Stimulated activated memory B cell treated with anti-CD40 and anti-IgM and Interleukin-4, amounts not matched to agents 10 μg/mL and 1 μg/mL and 100 μg/mL, for 72 hours (primary cell): ENCODE measurements around the gene SLC39A6.
"Not testable (repeated sequence)": the region's sequence is repeated elsewhere in the genome, so short reads cannot be mapped to it uniquely, and the experiment has no call there.

Experiments
- ATAC-seq: fragments of 150-1000 bp; cut with Tn5 transposase; 2 replicates; pipeline ENCODE4 v1.10.0; 2021
- H3K27ac Mint-ChIP-seq: one replicate; pipeline ENCODE4 v1.8.0; 2022; ENCODE audit warnings: mild to moderate bottlenecking, mixed read lengths
- H3K27me3 Mint-ChIP-seq: one replicate; pipeline ENCODE4 v1.8.0; 2022; ENCODE audit warnings: mixed read lengths
- H3K36me3 Mint-ChIP-seq: one replicate; pipeline ENCODE4 v1.8.0; 2022; ENCODE audit warnings: mixed read lengths
- H3K4me1 Mint-ChIP-seq: one replicate; pipeline ENCODE4 v1.8.0; 2022; ENCODE audit warnings: mixed read lengths
- H3K4me3 Mint-ChIP-seq: one replicate; pipeline ENCODE4 v1.8.0; 2022; ENCODE audit warnings: mild to moderate bottlenecking, moderate library complexity, mixed read lengths
- H3K9me3 Mint-ChIP-seq: one replicate; pipeline ENCODE4 v1.8.0; 2022; ENCODE audit warnings: mixed read lengths

Gene SLC39A6

GRCh38 chr18:36092116-36092515 lies 37.0 kb downstream of the SLC39A6 start:
- H3K27me3 Mint-ChIP-seq, H3K36me3 Mint-ChIP-seq, H3K4me1 Mint-ChIP-seq, H3K4me3 Mint-ChIP-seq, ATAC-seq, H3K9me3 Mint-ChIP-seq, H3K27ac Mint-ChIP-seq: not testable (repeated sequence)

- H3K27me3 Mint-ChIP-seq: peaks cover 4% of the 10 kb centered on the region
- no peak overlapping the region for H3K27ac Mint-ChIP-seq
- no peak for ATAC-seq
- H3K4me3 Mint-ChIP-seq: no peak overlapping the region
- H3K36me3 Mint-ChIP-seq: peaks cover 2% of the 10 kb centered on the region
- peaks cover 22% of the 10 kb centered on the region for H3K4me1 Mint-ChIP-seq
- H3K9me3 Mint-ChIP-seq: peaks cover under 1% of the 10 kb centered on the region
Observed at GRCh38 chr18:36089001-36089400, 40.1 kb downstream of the SLC39A6 start.

- Mint-ChIP-seq H3K36me3 (peaks cover 5% of the 10 kb centered on the region), H3K4me1 (peaks cover 26% of the 10 kb centered on the region), H3K4me3 (no peak overlapping the region), H3K9me3 (peaks cover 2% of the 10 kb centered on the region), H3K27ac (no peak overlapping the region), H3K27me3 (peaks cover 9% of the 10 kb centered on the region)
- ATAC-seq: no peak
Observed at GRCh38 chr18:36088256-36088655, 40.9 kb downstream of the SLC39A6 start.

- ATAC-seq: no peak
- H3K9me3 Mint-ChIP-seq: peaks cover 2% of the 10 kb centered on the region
- H3K4me1 Mint-ChIP-seq: peaks cover 37% of the 10 kb centered on the region
Observed at GRCh38 chr18:36086186-36086585, 43.0 kb downstream of the SLC39A6 start.

GRCh38 chr18:36085195-36085594 lies 43.9 kb downstream of the SLC39A6 start:
- H3K4me3 Mint-ChIP-seq: no peak overlapping the region
- peaks cover 5% of the 10 kb centered on the region for H3K36me3 Mint-ChIP-seq
- no peak for ATAC-seq
- peaks cover 9% of the 10 kb centered on the region for H3K27me3 Mint-ChIP-seq
- H3K4me1 Mint-ChIP-seq: peaks cover 37% of the 10 kb centered on the region
- peaks cover 7% of the 10 kb centered on the region for H3K9me3 Mint-ChIP-seq
- no peak overlapping the region for H3K27ac Mint-ChIP-seq

More at GRCh38 chr18:36086186-36086585, 43.0 kb downstream of the SLC39A6 start:
- no peak overlapping the region for H3K27ac Mint-ChIP-seq
- H3K36me3 Mint-ChIP-seq: peaks cover 5% of the 10 kb centered on the region
- H3K27me3 Mint-ChIP-seq: peaks cover 9% of the 10 kb centered on the region
- H3K4me3 Mint-ChIP-seq: no peak overlapping the region

GRCh38 chr18:36083729-36084128 lies 45.4 kb downstream of the SLC39A6 start:
- ATAC-seq: peak; percentile 60
- H3K9me3 Mint-ChIP-seq: peaks cover 7% of the 10 kb centered on the region
- peaks cover 9% of the 10 kb centered on the region for H3K27me3 Mint-ChIP-seq
- no peak overlapping the region for H3K27ac Mint-ChIP-seq
- H3K4me1 Mint-ChIP-seq: peaks cover 37% of the 10 kb centered on the region
- H3K36me3 Mint-ChIP-seq: peaks cover 5% of the 10 kb centered on the region
- H3K4me3 Mint-ChIP-seq: no peak overlapping the region

- H3K36me3 Mint-ChIP-seq, H3K27me3 Mint-ChIP-seq, H3K27ac Mint-ChIP-seq, H3K4me3 Mint-ChIP-seq, ATAC-seq, H3K9me3 Mint-ChIP-seq: not testable (repeated sequence)
- peaks cover 22% of the 10 kb centered on the region for H3K4me1 Mint-ChIP-seq
Observed at GRCh38 chr18:36081118-36081517, 48.0 kb downstream of the SLC39A6 start.

- H3K36me3 Mint-ChIP-seq: peaks cover 3% of the 10 kb centered on the region
Observed at GRCh38 chr18:36078751-36079529, 50.2 kb downstream of the SLC39A6 start.

GRCh38 chr18:36077764-36078163 lies 51.4 kb downstream of the SLC39A6 start:
- not testable (repeated sequence) for H3K9me3 Mint-ChIP-seq, H3K27ac Mint-ChIP-seq, H3K36me3 Mint-ChIP-seq, ATAC-seq, H3K4me1 Mint-ChIP-seq, H3K4me3 Mint-ChIP-seq
- peaks cover 13% of the 10 kb centered on the region for H3K27me3 Mint-ChIP-seq

More at GRCh38 chr18:36078751-36079529, 50.2 kb downstream of the SLC39A6 start:
- H3K27ac Mint-ChIP-seq: no peak overlapping the region
- peaks cover 18% of the 10 kb centered on the region for H3K4me1 Mint-ChIP-seq
- H3K27me3 Mint-ChIP-seq: peaks cover 17% of the 10 kb centered on the region
- no peak for ATAC-seq
- H3K9me3 Mint-ChIP-seq: peaks cover 6% of the 10 kb centered on the region
- no peak overlapping the region for H3K4me3 Mint-ChIP-seq

GRCh38 chr18:36075862-36076587 lies 53.1 kb downstream of the SLC39A6 start:
- peaks cover 5% of the 10 kb centered on the region for H3K9me3 Mint-ChIP-seq
- H3K4me1 Mint-ChIP-seq: no peaks in the 10 kb centered on the region
- peaks cover 13% of the 10 kb centered on the region for H3K27me3 Mint-ChIP-seq
- H3K27ac Mint-ChIP-seq: no peak overlapping the region
- no peak overlapping the region for H3K4me3 Mint-ChIP-seq
- H3K36me3 Mint-ChIP-seq: no peaks in the 10 kb centered on the region
- ATAC-seq: no peak

GRCh38 chr18:36074435-36074834 lies 54.7 kb downstream of the SLC39A6 start:
- Mint-ChIP-seq H3K27ac (no peak overlapping the region), H3K27me3 (peaks cover 13% of the 10 kb centered on the region), H3K36me3 (no peaks in the 10 kb centered on the region), H3K9me3 (no peaks in the 10 kb centered on the region), H3K4me1 (no peaks in the 10 kb centered on the region), H3K4me3 (no peak overlapping the region)
- no peak for ATAC-seq

- Mint-ChIP-seq H3K27me3 (peaks cover 13% of the 10 kb centered on the region), H3K36me3 (no peaks in the 10 kb centered on the region), H3K27ac (no peak overlapping the region), H3K9me3 (no peaks in the 10 kb centered on the region), H3K4me3 (no peak overlapping the region), H3K4me1 (no peaks in the 10 kb centered on the region)
- no peak for ATAC-seq
Observed at GRCh38 chr18:36073676-36074075, 55.5 kb downstream of the SLC39A6 start.

GRCh38 chr18:36072406-36072805 lies 56.7 kb downstream of the SLC39A6 start:
- H3K27me3 Mint-ChIP-seq: peaks cover 13% of the 10 kb centered on the region
- H3K4me3 Mint-ChIP-seq, H3K27ac Mint-ChIP-seq, H3K9me3 Mint-ChIP-seq, H3K36me3 Mint-ChIP-seq, ATAC-seq, H3K4me1 Mint-ChIP-seq: not testable (repeated sequence)

- Mint-ChIP-seq H3K4me3 (peak within 1 kb of the TSS; percentile 83), H3K9me3 (peaks cover 2% of the 10 kb centered on the region), H3K36me3 (peaks cover 6% of the 10 kb centered on the region), H3K27ac (peak within 1 kb of the TSS; percentile 85), H3K4me1 (peaks cover 45% of the 10 kb centered on the region), H3K27me3 (no peaks in the 10 kb centered on the region)
- peak; percentile 97 for ATAC-seq
Observed at GRCh38 chr18:36067055-36067957, 61.8 kb downstream of the SLC39A6 start, which contains the start of gene RPRD1A. TSS of gene RPRD1A (minus strand) at chr18:36067559. CDS start at chr18:36067404, 155 bp downstream.

GRCh38 chr18:36066686-36067054 lies 62.5 kb downstream of the SLC39A6 start:
- Mint-ChIP-seq H3K36me3 (peaks cover 6% of the 10 kb centered on the region), H3K27ac (peak overlapping the region; percentile 85), H3K4me1 (peaks cover 47% of the 10 kb centered on the region), H3K4me3 (peak overlapping the region; percentile 83), H3K9me3 (peaks cover 2% of the 10 kb centered on the region), H3K27me3 (no peaks in the 10 kb centered on the region)
- ATAC-seq: no peak
